PC-3 (cell line): ENCODE measurements around the gene MS4A4A.

ENCODE experiments used
- CTCF ChIP-seq: fragments of 300-600 bp; sonication (generic); conservative IDR thresholded peaks from 2 replicates; pipeline ENCODE4 v1.5.1; 2017; ENCODE audit warnings: antibody characterized with exemption, low read depth, mild to moderate bottlenecking, low read length
- EZH2 ChIP-seq: fragments of 300-600 bp; sonication (generic); IDR thresholded peaks from one replicate; pipeline ENCODE4 v1.6.1; 2017; ENCODE audit warnings: antibody characterized with exemption, mild to moderate bottlenecking, low read length; ENCODE audit not compliant: unreplicated experiment

DNA sequence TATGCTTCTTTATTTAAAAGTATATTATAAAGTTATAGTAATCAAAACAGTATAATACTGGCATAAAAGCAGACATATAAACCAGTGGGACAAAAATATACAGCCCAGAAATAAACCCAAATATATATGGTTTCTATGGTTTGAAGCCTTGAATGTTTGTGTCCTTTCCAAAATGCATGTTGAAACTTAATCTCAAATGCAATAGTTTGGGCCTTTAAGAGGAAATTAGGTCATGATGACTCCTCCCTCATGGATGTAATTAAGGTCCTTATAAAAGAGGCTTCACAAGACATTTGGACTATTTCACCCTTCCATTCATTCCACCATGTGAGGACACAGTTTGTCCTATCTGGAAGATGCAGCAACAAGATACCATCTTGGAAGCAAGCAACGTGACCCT lies 46.5 kb downstream of the MS4A4A start, which contains the start of gene MS4A6E:
- TF ChIP-seq CTCF (no peak), EZH2 (no peak)
